Measurements from ENCODE around the gene AGMO.

The AGMO gene

DNA sequence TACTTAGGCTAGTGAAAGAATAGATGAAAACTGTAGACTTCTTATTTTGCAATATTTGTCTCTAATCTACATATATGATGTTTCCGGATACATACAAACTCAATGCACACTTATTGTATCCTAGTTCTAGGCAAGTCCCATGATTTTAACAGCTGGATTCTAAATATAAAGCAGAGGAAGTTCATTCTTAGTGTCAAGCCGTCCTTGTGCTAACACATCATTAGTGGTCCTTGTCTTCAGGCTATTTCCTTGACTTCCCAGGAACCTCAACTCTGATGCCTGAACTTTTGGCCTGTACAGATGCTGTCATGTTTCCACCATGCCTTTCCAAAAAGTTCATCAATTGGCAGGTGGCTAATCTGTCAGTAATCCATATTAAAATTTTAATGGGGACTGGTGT lies 357.4 kb downstream of the AGMO start:
- no peak for FAIRE-seq

DNA sequence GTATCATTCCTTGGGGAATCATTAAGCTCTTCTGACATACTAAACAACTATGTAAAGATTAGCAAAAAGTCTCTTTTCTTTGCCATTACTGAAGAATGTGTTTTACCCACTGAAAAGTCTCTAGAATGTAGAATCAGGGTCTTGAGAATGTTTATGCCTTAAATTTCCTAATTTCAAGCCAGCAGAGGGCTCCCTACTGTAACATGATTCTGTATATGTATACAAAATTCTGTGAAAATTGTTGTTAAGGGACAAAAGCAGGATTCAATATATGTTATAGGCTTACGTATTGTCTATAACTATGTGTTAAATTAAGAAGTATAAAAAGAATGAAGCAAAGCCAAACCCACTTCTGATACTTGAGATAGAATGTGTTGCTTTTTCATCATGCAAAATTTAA lies 362.3 kb downstream of the AGMO start:
- FAIRE-seq, result no peak

DNA sequence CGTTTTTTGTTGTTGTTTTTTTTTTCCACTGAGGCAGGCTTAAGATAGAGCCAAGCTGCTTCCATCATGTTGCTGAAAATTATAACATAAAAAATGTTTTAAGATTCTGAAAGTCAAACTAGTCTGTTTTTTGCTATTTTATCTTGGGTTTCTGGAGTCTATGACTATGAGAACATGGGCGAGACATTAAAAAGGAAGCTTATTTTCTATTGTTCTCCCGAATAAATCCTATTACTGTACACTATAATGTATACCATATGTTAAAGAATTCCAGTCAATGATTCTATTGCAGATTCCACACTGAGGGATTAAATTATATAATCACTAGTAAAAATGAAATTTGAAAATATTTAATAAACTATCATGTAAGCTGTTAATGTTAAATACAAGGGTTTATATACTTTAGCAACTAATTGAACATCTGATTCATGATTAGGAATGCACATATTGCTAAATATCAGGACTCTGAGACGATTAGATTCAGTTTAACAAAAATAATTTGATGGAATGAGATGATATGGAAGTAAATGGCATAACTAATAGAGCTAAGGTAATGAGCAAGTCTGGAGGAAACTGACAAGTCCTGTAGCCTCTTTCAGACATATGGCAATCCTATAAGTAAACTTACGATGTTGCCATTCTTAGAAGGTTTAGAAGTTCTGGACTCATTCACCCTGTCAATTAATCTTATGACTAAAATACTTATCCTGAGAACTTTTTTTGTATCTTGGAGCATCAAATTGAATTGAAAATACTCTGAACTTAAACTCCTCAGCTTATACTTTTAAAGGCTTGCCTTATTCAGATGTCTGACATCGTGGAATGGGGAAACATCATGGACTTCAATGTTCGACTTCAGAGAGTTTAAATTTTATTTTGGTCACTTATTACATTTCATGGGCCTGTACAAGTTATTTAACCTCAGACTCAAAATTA lies 364.5 kb downstream of the AGMO start:
- FAIRE-seq, result no peak

DNA sequence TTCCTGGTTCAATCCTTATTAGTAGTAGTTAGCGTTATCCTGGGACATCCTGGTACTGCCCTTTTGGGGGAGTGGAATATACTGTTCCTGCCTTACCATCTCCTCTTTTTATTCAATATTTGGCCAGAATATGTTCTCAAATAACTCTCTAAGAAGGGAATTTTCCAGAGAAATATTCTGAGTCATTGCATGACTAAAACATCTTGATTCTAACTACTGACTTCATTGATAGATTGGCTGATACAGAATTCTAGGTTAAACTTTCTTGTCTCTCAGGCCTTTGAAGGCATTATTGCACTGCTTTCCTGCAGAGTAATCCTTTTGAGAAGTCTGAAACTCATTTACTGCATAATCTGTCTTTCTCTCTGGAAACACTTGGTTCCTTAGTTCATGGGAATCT lies 383.8 kb downstream of the AGMO start:
- FAIRE-seq, result no peak

DNA sequence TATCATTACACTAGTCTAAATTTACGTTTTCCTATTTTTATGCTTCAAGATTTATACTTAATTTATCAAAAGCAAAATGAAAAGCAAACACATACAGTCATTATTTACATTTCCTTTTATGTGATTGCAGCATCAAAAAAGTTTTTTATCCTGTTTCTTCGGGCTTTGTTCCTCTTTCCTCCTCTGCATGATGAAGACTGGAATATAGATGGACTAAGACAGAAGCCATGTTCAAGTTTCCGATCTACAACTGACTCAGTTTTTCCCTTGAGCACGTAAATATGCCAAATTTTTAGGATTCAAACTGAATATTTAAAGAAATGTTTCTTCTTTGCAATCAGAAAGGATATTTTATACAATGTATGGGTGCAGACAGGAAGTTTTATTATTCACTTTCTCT lies 385.7 kb downstream of the AGMO start:
- FAIRE-seq, result no peak

DNA sequence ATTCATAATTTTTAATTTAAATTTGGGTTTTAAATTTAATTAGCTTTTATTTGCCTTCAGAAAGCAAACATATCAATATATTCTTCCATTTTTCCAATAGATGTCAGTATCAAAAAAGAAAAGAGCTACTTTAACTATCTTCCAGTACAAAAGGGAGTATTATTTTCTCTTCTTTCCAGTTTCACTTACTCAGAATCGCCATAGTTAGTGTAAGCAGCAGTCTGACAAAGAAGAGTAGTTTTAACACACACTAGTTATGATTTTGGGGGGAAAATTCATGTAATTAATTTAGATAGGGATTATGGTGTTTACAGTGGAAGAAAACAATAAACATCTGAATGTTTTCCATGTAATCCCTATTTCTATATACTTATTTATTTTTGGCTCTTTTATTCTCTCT lies 386.7 kb downstream of the AGMO start:
- FAIRE-seq, result no peak

DNA sequence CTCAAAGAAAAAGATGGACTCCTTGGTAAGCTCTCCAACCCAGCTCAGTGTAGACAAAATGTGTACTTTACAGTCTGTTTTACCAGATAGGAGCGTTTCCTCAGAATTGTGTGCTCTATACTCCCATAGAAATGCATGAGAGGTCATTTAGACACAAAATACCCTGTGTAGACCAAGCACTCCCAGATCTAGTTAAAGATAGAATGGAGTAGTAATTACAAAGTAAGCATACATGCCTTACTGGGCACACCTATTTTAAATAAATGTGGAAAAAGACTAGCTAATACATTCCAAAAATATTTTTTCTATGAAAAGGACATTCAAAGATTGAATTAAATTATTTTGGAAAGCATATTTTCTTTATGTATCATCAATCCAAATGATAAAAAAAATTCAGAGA lies 387.3 kb downstream of the AGMO start:
- FAIRE-seq, result no peak

DNA sequence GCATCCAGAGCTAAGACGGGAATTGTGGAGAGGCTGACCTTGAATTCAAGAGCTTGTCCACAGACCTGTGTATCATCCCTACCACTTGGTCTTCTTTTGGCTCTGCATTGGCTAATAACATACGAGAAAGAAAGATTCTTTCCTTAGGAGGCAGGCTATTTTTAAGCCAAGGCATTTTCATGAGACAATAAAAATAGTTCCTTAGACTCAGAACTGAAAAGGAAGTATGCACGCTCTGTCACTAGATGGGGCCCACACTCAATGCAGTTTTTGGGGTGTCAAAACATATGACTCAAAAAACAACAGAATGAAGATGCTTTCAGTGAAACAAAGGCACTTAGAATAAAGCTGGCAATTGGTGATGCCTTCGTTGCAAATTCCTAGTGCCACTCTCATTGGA lies 393.3 kb downstream of the AGMO start:
- no peak for FAIRE-seq

DNA sequence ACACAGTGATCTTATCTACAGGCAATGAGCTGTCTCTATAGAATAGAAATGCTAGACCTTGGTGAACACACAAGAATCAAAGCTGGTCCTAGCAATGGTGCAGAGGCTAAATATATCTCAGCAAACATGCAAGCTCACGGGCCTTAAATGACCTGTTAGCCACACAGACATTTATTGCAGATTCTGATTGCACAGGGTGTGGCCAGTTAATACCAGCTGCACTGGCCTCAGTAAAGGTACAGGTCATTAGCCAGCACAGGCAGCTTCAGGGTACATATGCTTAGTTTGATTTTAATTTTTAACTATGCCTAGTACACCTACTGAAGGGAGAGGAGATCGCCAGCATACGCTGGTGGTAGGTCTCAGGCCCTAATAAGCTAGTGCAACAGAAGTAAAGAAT lies 393.9 kb downstream of the AGMO start:
- FAIRE-seq, result no peak

DNA sequence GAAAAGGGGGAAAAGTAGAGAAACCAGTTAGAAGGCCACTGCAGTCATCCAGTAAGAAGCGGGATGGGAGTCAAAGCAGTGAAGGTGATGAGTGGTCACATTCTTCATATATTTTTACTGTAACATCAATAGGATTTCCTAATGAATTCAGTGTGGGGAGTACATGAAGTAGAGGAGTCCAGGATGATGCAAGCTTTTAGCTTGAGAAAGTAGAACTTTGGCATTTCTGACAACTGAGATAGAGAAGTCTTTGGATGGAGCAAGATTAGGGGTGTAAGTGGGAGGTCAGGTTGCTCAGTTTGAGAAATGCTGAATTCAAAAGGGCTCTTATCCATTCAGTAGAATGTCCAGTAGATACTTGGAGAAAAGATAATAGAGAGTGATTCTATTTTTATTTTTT lies 395.2 kb downstream of the AGMO start:
- FAIRE-seq, result no peak

DNA sequence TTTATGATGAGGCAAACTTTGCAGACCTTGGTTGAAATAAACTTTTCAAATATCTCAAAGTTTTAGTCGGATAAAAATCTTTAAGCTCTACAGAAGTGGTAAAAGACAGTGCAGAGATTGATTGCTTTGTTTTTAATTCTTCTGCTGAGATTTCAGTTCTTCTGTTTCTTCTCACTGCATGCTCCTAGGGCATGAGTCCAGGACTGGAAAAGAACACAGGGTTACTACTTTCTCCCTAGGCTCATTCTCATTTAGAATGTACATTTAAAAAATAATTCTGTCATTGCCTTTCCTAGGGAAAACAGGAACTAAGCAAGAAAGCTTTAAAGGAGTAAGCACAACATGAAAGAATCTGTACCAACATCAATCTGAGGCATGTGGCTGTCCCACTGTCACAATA lies 402.6 kb downstream of the AGMO start:
- no peak for FAIRE-seq

DNA sequence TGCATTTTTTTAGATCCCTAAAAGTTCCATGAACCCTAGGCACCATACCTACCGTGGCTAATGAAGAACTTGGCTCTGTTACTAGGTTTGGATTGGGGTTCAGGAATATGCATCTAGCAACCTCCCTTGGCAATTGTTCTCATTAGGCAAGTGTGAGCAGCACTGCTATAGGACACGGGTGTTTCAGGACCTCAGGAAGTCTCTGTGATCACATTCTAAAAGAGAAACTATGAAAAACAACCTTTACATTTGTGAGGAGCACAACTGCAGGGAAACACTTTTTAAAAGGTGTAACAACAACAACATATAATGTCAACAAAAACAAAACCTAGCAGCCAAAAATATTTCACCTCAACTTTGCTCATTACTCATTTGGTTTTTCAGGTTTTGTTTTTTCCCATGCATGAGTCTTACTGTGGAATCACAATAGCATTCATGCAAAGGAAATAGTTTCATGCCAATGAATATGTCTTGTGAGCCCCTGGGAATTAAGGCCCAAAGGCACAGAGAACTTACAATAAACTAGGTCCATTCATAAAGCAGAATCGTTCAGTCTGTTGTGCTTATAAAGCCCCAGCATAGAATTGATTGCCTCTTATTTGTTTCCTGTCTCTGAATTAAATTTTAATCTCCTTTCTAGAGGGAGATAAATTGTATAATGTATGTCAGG lies 403.5 kb downstream of the AGMO start:
- no peak for FAIRE-seq

All from TTC549 (cell line).